Left ventricle myocardium superior (tissue), 1 donor: ENCODE data around the gene PRR30. TPM values are rescaled to one million over a fixed set of nuclear protein-coding genes. Genes with fewer than 3 reads are reported as not detected.
A peak's percentile ranks its signal among the peaks of the same experiment; 100 is the strongest.
"Not testable (repeated sequence)": the region's sequence is repeated elsewhere in the genome, so short reads cannot be mapped to it uniquely, and the experiment has no call there.

ENCODE experiments used
- ATAC-seq: fragments of 200-7000 bp; cut with Tn5 transposase; one replicate; pipeline ENCODE4 v1.9.1; 2020; ENCODE audit warnings: mild to moderate bottlenecking, moderate library complexity
- DNase-seq: peaks from one replicate; pipeline ENCODE4 v3.0.0-alpha.2; 2020
- intact Hi-C: fragments of 100-400 bp; cut with micrococcal nuclease; formaldehyde crosslinking; loops from one replicate; pipeline ENCODE4 v1.11.0; 2022
- total RNA-seq: library from RNA; stranded (reverse); fragmentation: NEBNext Ultra II Directional; extraction: Animal tissue kit (Norgen Biotek cat#: 25700); gene quantifications from one replicate; pipeline ENCODE4 v1.2.1, GENCODE V29; 2021
- donor health status: DM: no; HTN: yes; CAD: no; lungs with severe emphysema.

PRR30 gene
- total RNA-seq, 1 donor from 2014 or later, result not detected

GRCh38 chr2:27133905-27134780 is 5.1 kb downstream of the PRR30 start, which contains the start of gene PREB:
TSS of gene PREB (minus strand) at chr2:27134636. CDS start at chr2:27134421, 215 bp downstream.
- ATAC-seq (peak; percentile 96), DNase-seq (peak; percentile 99)
- intact Hi-C loops, result no loop called here

DNA sequence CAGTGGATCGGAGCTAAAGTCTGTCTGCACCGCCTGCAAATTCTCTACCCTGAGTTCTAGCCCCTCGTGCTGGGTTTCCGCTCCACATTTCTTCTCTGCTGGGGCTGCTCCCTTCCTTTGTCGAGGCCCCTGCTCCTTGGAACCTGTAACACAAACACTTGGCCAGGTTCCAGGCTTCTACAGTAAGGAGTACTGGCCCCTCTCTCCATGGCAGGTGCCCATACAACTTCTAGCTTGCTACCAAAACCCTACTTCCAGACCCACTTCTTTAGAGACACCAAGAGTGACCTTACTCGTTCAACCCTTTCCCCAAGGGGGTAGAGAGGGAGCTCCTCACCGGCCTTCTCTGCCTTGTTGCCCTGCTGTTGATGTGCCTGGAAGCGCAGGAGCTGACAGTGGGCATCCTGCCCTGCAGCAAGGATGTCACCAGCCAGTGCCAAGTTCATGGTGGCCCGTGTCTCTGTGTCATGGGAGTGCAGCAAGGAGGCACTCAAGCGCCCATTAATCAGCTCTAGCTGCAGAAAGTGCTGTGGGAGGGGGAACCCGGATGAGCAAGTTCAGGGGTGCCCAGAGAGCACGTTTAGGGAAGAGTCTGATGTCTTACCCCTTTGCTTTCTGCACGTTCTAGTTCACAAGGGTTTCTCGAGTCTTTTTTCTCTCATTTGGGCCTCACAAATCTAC is 5.9 kb downstream of the PRR30 start:
- intact Hi-C loops, result no loop called here
- DNase-seq (peak; percentile 41), ATAC-seq (no peak)

DNA sequence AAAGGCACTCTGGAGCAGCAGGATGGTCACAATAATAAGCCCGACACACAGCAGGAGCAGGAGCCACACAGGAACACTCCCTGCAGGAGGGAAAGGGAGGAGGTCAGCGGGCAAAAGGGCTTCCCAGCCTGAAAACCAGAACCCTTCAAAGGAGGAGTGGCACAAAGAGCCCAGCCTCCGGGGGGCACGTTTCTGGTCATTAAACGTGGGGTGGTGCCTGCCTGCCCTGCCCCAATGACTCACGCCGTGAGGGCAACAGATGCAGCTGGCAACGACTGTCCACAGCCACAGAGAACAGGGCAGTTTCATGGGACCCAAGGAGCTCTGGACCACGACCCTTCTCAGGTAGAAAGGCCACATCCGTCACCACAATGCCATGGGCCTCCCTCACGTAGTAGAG is 7.8 kb downstream of the PRR30 start:
- DNase-seq, result no peak
- intact Hi-C loops, result no loop called here
- ATAC-seq, result no peak

- intact Hi-C loops, result no loop called here
- DNase-seq (no peak), ATAC-seq (no peak)
These were observed 8.8 kb downstream of the PRR30 start for GRCh38 chr2:27130396-27130795.

GRCh38 chr2:27128668-27129571 is 10.3 kb downstream of the PRR30 start:
- ATAC-seq, result no peak
- intact Hi-C loops, result no loop called here

DNA sequence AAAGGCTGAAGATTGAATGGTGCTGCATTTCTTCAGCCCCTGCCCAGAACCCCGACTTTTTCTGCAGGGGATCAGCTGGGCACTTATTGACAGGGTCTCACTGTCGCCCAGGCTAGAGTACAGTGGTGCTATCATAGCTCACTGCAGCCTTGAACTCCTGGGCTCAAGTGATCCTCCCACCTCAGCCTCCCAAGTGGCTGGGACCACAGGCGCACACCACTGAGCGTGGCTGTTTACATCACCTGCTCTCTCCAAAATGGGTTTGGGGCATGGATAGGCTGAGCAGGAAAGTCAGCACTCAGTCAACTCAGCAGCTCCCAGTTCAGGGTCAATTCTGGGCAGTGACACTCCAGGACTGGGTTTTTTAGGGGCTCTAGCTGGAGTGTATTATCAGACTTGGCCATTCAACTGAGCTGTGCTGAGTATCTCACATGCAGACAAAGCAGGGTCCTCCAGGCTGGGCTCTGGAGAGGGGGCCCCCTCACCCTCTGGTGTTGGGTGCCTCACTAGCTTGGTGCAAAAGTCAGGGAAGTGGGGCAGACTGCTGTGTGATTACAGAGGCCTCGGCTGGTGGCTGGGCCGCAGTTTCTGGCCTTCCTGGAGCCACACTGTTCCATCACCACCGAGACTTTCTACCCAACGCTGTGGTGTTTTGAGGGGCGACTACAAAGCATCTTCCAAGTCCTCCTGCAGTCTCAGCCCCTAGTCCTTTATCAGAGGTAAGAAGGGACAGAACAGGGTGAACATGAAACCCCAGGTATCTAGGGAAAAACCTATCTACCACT is 11.1 kb downstream of the PRR30 start:
- ATAC-seq (no peak), DNase-seq (no peak)
- intact Hi-C loops, result no loop called here

More at GRCh38 chr2:27128668-27129571, 10.3 kb downstream of the PRR30 start:
- DNase-seq, result no peak

GRCh38 chr2:27126252-27126710 is 12.9 kb downstream of the PRR30 start:
- ATAC-seq (peak; percentile 57), DNase-seq (no peak)
- intact Hi-C loops, result no loop called here

DNA sequence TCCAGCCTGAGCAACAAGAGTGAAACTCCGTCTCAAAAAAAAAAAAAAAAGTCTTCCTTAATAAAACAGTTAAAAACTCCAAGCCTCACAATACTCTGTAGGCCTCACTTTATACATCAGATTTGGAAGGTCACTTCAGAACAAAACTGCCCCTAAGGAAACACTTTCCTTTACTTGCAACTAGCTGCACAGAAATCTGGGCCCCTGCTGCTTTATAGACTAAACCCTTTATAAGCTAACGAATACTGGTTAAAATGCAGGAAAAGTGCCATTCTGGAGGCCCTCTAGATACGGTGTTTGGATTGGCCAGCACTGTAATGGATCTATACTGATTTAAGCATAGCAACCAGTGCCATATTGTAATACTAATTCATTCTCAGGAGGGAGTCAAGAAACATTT is 14.1 kb downstream of the PRR30 start:
- no peak for ATAC-seq
- intact Hi-C loops, result no loop called here
- DNase-seq, result no peak

GRCh38 chr2:27123302-27124150 is 15.7 kb downstream of the PRR30 start, which contains the start of gene ABHD1:
TSS of gene ABHD1 (plus strand) at chr2:27123815. CDS start at chr2:27123949, 134 bp downstream.
- intact Hi-C loops, result no loop called here
- ATAC-seq (peak; percentile 92), DNase-seq (peak; percentile 88)

- no peak for ATAC-seq
- intact Hi-C loops, result no loop called here
- no peak for DNase-seq
These were observed 16.4 kb downstream of the PRR30 start for GRCh38 chr2:27122791-27123190.

DNA sequence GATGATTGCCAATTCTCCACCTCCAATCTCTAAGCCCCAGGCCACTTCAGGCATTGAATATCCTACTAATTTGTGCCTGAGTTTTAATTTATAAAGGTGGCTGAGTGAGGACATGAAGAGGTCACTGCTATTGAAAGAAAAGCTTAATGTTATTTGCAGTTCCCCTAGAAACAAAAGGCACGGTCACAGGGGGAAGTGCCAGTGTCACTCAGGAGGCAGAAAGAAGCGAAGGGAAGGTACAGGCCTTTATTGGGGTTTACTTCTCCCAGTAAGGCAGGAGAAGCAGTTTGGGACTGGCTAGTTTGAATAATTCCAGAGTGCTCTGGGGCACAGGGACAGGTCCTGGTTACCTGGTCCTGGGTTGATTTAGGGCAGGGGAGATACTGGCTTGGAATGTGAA is 17.3 kb downstream of the PRR30 start:
- DNase-seq (no peak), ATAC-seq (no peak)
- intact Hi-C loops, result no loop called here

GRCh38 chr2:27119330-27119670 is 19.9 kb downstream of the PRR30 start:
- DNase-seq, intact Hi-C loops, ATAC-seq: not testable (repeated sequence)

- ATAC-seq, result no peak
These were observed 20.5 kb downstream of the PRR30 start, which contains the start of gene CGREF1 for GRCh38 chr2:27118525-27119329. TSS of gene CGREF1 (minus strand) at chr2:27119128. CDS start at chr2:27104366, 14,762 bp downstream.

GRCh38 chr2:27117995-27118524 is 21.1 kb downstream of the PRR30 start:
- intact Hi-C loops, result no loop called here
- DNase-seq, result no peak
- ATAC-seq, result no peak

More at GRCh38 chr2:27118525-27119329, 20.5 kb downstream of the PRR30 start, which contains the start of gene CGREF1:
- DNase-seq, result no peak
- intact Hi-C loops, result no loop called here

DNA sequence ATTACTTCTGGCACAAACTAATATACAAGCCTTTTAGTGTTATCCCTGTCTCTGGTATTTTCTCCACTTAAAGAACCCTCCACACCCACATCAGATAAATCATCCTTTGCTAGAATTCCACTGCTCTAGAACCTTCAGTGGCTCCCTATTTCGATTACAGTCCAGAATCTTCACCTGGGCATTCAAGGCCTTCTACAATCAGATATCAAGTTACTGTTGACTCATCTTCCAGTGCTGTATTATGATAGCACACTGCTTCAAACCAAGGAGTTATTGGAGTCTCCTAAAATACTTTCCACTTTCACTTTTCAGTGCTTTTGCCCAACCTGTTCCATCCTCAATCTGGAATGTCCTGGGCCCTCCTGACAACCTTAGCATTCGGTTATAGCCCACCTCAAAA is 23.7 kb downstream of the PRR30 start:
- DNase-seq (no peak), ATAC-seq (no peak)
- intact Hi-C loops, result no loop called here

GRCh38 chr2:27111392-27112078 is 27.7 kb downstream of the PRR30 start:
- intact Hi-C loops, DNase-seq, ATAC-seq: not testable (repeated sequence)
